NCI-H446 (cell line): ENCODE measurements around the gene MMP28.
"Not testable (repeated sequence)": the region's sequence is repeated elsewhere in the genome, so short reads cannot be mapped to it uniquely, and the experiment has no call there.

ENCODE experiments used
- DNase-seq, 2 experiments: peaks; one replicate each; lab custom pipeline; 2025; lab: John Stamatoyannopoulos, UW

MMP28 gene

GRCh38 chr17:35765756-35766488 is 29.5 kb downstream of the MMP28 start:
- DNase-seq: no peak

GRCh38 chr17:35765086-35765710 is 30.2 kb downstream of the MMP28 start:
- DNase-seq: no peak

GRCh38 chr17:35764123-35764991 is 31.1 kb downstream of the MMP28 start:
- peak; percentile 35 to 86 for DNase-seq

GRCh38 chr17:35763767-35764122 is 31.7 kb downstream of the MMP28 start:
- DNase-seq: no peak

GRCh38 chr17:35761601-35762000 is 33.8 kb downstream of the MMP28 start:
- DNase-seq: no peak

GRCh38 chr17:35760587-35760986 is 34.9 kb downstream of the MMP28 start, which contains the start of gene C17orf50:
C17orf50 (plus strand) TSS chr17:35760887; CDS start chr17:35760942, 55 bp downstream.
- DNase-seq: no peak

- DNase-seq: no peak
Measured at GRCh38 chr17:35757243-35757642, 38.2 kb downstream of the MMP28 start.

- DNase-seq: no peak
Measured at GRCh38 chr17:35752945-35753764, 42.3 kb downstream of the MMP28 start, which contains the start of gene GAS2L2. GAS2L2 (minus strand) TSS chr17:35753239; CDS start chr17:35752850, 389 bp downstream.

- DNase-seq: no peak
Measured at GRCh38 chr17:35752471-35752870, 43.0 kb downstream of the MMP28 start.

- DNase-seq: not testable (repeated sequence)
Measured at GRCh38 chr17:35751541-35751940, 43.9 kb downstream of the MMP28 start.

- no peak for DNase-seq
Measured at GRCh38 chr17:35750526-35751395, 44.7 kb downstream of the MMP28 start.

GRCh38 chr17:35749560-35750412 is 45.7 kb downstream of the MMP28 start:
- DNase-seq: no peak

- no peak for DNase-seq
Measured at GRCh38 chr17:35748979-35749378, 46.5 kb downstream of the MMP28 start.

GRCh38 chr17:35748341-35748841 is 47.0 kb downstream of the MMP28 start:
- DNase-seq: peak in 1 of 2 experiments; percentile 26

- peak; percentile 50 to 85 for DNase-seq
Measured at GRCh38 chr17:35747540-35748017, 47.9 kb downstream of the MMP28 start.

- no peak for DNase-seq
Measured at GRCh38 chr17:35745749-35746320, 49.6 kb downstream of the MMP28 start.

- no peak for DNase-seq
Measured at GRCh38 chr17:35745246-35745645, 50.2 kb downstream of the MMP28 start.

- no peak for DNase-seq
Measured at GRCh38 chr17:35744830-35745229, 50.6 kb downstream of the MMP28 start.
